OCI-LY3 (cell line): ENCODE results near the gene CAMK2A.

Source experiments
- CTCF ChIP-seq: fragments of 200-600, 300-600 bp; sonication (generic); IDR thresholded peaks from 2 replicates; pipeline ENCODE4 v1.5.1; 2014; ENCODE audit warnings: antibody characterized with exemption, low read length, low read depth
- EZH2phosphoT487 ChIP-seq: fragments of 200-600 bp; shearing (Covaris generic); IDR thresholded peaks from 2 replicates; pipeline ENCODE4 v1.6.1; 2018; ENCODE audit warnings: antibody characterized with exemption, mixed run types, low read depth

- TF ChIP-seq CTCF (no peak), EZH2phosphoT487 (no peak)
Observed at GRCh38 chr5:150224483-150225027, 65.0 kb downstream of the CAMK2A start.
